Panc1 (cell line): ENCODE measurements around the gene CTNND2. TPM values are rescaled to one million over a fixed set of nuclear protein-coding genes. Genes with fewer than 3 reads are reported as not detected.

Experiments used
- ATAC-seq: fragments of 200-7000 bp; cut with Tn5 transposase; 2 replicates; pipeline ENCODE4 v1.9.1; 2020; ENCODE audit warnings: mild to moderate bottlenecking, moderate library complexity
- BruUV-seq: library from RNA; stranded (reverse); fragments of 400-500 nt; replicated peaks from 2 replicates; lab custom pipeline; 2021; lab: Mats Ljungman, UMichigan
- CTCF ChIA-PET: fragments of 300-600 bp; sonication (Branson Sonifier 250); formaldehyde crosslinking; loops from one replicate; lab custom pipeline; 2022; ENCODE audit warnings: antibody characterized with exemption; lab: Charles Lee
- POLR2A ChIA-PET: fragments of 300-600 bp; sonication (Branson Sonifier 250); formaldehyde crosslinking; loops from one replicate; lab custom pipeline; 2022; ENCODE audit warnings: antibody characterized with exemption; lab: Charles Lee
- DNase-seq: peaks from one replicate; pipeline ENCODE4 v3.0.0-alpha.2; 2010; ENCODE audit warnings: low read depth, low spot score
- H3K27ac ChIP-seq: 2 replicates; pipeline ENCODE4 v1.5.1; 2011; ENCODE audit warnings: mild to moderate bottlenecking, low read length, inconsistent platforms
- H3K27me3 ChIP-seq: fragments of 200-500 bp; sonication (Bioruptor generic); 2 replicates; pipeline ENCODE4 v1.6.0; 2014; ENCODE audit warnings: low read length, inconsistent platforms; ENCODE audit not compliant: control insufficient read depth, insufficient read depth
- H3K36me3 ChIP-seq: fragments of 200-500 bp; sonication (Bioruptor generic); 2 replicates; pipeline ENCODE4 v1.5.1; 2014; ENCODE audit warnings: inconsistent platforms, mild to moderate bottlenecking, low read length, moderate library complexity; ENCODE audit not compliant: control insufficient read depth, insufficient read depth
- H3K4me1 ChIP-seq: 2 replicates; pipeline ENCODE4 v1.5.1; 2011; ENCODE audit warnings: inconsistent platforms, mild to moderate bottlenecking, low read length, moderate library complexity; ENCODE audit not compliant: control insufficient read depth, insufficient read depth
- H3K4me3 ChIP-seq, 2 experiments: 2 replicates each; pipeline ENCODE4 v1.5.1; 2011 to 2012; ENCODE audit warnings: low read depth in 2 of 2, low read length in 2 of 2, mild to moderate bottlenecking in 2 of 2, inconsistent platforms in 1 of 2, moderate library complexity in 1 of 2
- H3K9me3 ChIP-seq: fragments of 200-500 bp; sonication (Bioruptor generic); 2 replicates; pipeline ENCODE4 v1.5.1; 2014; ENCODE audit warnings: low read depth, mild to moderate bottlenecking, inconsistent platforms, low read length, moderate library complexity; ENCODE audit not compliant: control insufficient read depth, insufficient read depth
- POLR2AphosphoS5 ChIP-seq: IDR thresholded peaks from 2 replicates; pipeline ENCODE4 v1.6.1; 2012; ENCODE audit warnings: mild to moderate bottlenecking, low read depth, low read length, moderate library complexity
- SIN3A ChIP-seq: IDR thresholded peaks from 2 replicates; pipeline ENCODE4 v1.6.1; 2012; ENCODE audit warnings: low read depth, mild to moderate bottlenecking, low read length, moderate library complexity, borderline replicate concordance; ENCODE audit not compliant: insufficient read depth
- TCF7L2 ChIP-seq: IDR thresholded peaks from 2 replicates; pipeline ENCODE4 v1.6.1; 2011; ENCODE audit warnings: mild to moderate bottlenecking, low read depth, low read length, inconsistent platforms
- in situ Hi-C: cut with HindIII; loops from 2 replicates; pipeline ENCODE4 v1.10.0; 2016; ENCODE audit warnings: low sequenced_read_pairs, low pct_unique_long_range_greater_than_20kb
- intact Hi-C: fragments of 100-400 bp; cut with micrococcal nuclease; formaldehyde crosslinking; loops from one replicate; pipeline ENCODE4 v1.10.0; 2022; ENCODE audit not compliant: unreplicated experiment
- total RNA-seq: library from RNA; stranded (reverse); gene quantifications from one replicate; pipeline ENCODE4 v1.2.1, GENCODE V29; 2021; ENCODE audit not compliant: unreplicated experiment
- TF ChIP-seq, protein P1 (sequence below), 2 experiments: IDR thresholded peaks; 2 replicates each; pipeline ENCODE4 v1.6.1; 2011 to 2012; ENCODE audit warnings: low read depth in 2 of 2, control low read depth in 1 of 2, low read length in 1 of 2, mild to moderate bottlenecking in 1 of 2, moderate library complexity in 1 of 2; ENCODE audit not compliant: insufficient read depth in 1 of 2
- TF ChIP-seq, protein P2 (sequence below): fragments of 450-650 bp; IDR thresholded peaks from 2 replicates; pipeline ENCODE4 v1.5.1; 2017; ENCODE audit warnings: mild to moderate bottlenecking

CTNND2 gene
- total RNA-seq, 1 experiment from 2014 or later: 1.0 TPM

DNA sequence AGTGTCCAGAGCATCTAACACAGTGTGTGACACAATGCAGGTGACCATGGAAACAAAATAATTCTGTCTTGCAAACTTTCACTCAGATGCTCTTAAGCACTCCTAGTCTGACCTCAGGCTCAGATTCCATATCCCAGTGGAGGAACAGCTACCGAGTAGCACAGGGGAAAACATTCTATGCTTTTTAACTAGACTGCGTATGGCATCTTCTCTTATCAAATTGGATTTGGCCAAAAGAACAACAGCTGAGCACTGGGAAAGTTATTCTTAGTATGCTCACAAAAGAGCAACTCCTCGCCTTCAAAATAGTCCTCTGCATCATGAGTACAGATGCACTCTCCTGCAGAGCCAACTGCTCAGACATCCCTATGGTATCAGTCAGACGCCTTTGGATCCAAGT, 615.0 kb downstream of the CTNND2 start:
- H3K27me3 ChIP-seq: no peaks in the 10 kb centered on the region
- ATAC-seq: no peak
- no peaks in the 10 kb centered on the region for H3K4me1 ChIP-seq
- ChIA-PET CTCF (interaction anchor here (0.6 kb wide), 1 partner anchor 926 kb away, joined by 4 read pairs; no protein-coding TSS in a partner anchor), POLR2A (no interaction called here)
- no peak for DNase-seq
- H3K27ac ChIP-seq: no peak overlapping the region
- TF ChIP-seq SIN3A (no peak), TCF7L2 (no peak), POLR2AphosphoS5 (no peak)
- TF ChIP-seq, protein P1, sequence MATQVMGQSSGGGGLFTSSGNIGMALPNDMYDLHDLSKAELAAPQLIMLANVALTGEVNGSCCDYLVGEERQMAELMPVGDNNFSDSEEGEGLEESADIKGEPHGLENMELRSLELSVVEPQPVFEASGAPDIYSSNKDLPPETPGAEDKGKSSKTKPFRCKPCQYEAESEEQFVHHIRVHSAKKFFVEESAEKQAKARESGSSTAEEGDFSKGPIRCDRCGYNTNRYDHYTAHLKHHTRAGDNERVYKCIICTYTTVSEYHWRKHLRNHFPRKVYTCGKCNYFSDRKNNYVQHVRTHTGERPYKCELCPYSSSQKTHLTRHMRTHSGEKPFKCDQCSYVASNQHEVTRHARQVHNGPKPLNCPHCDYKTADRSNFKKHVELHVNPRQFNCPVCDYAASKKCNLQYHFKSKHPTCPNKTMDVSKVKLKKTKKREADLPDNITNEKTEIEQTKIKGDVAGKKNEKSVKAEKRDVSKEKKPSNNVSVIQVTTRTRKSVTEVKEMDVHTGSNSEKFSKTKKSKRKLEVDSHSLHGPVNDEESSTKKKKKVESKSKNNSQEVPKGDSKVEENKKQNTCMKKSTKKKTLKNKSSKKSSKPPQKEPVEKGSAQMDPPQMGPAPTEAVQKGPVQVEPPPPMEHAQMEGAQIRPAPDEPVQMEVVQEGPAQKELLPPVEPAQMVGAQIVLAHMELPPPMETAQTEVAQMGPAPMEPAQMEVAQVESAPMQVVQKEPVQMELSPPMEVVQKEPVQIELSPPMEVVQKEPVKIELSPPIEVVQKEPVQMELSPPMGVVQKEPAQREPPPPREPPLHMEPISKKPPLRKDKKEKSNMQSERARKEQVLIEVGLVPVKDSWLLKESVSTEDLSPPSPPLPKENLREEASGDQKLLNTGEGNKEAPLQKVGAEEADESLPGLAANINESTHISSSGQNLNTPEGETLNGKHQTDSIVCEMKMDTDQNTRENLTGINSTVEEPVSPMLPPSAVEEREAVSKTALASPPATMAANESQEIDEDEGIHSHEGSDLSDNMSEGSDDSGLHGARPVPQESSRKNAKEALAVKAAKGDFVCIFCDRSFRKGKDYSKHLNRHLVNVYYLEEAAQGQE (IDR thresholded peaks at IDR 0.05; ENCODE audit: insufficient read depth in 1 of 2, low read depth in 2 of 2, low read length in 1 of 2): no peak
- TF ChIP-seq, protein P2, sequence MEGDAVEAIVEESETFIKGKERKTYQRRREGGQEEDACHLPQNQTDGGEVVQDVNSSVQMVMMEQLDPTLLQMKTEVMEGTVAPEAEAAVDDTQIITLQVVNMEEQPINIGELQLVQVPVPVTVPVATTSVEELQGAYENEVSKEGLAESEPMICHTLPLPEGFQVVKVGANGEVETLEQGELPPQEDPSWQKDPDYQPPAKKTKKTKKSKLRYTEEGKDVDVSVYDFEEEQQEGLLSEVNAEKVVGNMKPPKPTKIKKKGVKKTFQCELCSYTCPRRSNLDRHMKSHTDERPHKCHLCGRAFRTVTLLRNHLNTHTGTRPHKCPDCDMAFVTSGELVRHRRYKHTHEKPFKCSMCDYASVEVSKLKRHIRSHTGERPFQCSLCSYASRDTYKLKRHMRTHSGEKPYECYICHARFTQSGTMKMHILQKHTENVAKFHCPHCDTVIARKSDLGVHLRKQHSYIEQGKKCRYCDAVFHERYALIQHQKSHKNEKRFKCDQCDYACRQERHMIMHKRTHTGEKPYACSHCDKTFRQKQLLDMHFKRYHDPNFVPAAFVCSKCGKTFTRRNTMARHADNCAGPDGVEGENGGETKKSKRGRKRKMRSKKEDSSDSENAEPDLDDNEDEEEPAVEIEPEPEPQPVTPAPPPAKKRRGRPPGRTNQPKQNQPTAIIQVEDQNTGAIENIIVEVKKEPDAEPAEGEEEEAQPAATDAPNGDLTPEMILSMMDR: no peak
- H3K36me3 ChIP-seq: no peaks in the 10 kb centered on the region
- intact Hi-C loops (no loop called here), in situ Hi-C loops (no loop called here)
- BruUV-seq: no TSS peak
- no peak overlapping the region for H3K4me3 ChIP-seq
- no peaks in the 10 kb centered on the region for H3K9me3 ChIP-seq

DNA sequence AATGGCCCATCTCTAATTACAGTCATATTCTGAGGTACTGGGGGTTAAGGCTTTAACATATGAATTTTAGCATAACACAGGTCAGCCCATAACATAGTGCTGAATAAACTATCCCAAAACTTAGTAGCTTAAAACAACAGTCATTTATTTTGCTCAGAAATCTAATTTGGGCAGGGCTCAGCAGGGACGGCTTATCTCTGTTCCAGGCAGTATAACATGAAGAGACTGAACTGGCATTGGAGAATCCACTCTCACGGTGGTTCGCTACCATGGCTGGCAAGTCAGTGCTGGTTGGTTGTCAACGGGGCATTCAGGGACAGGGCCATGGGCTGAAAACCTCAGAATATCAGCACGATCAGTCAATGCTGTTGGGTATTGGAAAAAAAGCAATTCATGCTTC, 622.4 kb downstream of the CTNND2 start:
- ATAC-seq: no peak
- BruUV-seq: no TSS peak
- H3K27ac ChIP-seq: no peak overlapping the region
- no peak overlapping the region for H3K4me3 ChIP-seq
- H3K9me3 ChIP-seq: no peaks in the 10 kb centered on the region
- no peaks in the 10 kb centered on the region for H3K27me3 ChIP-seq
- no peak for DNase-seq
- TF ChIP-seq, protein P1 (IDR thresholded peaks at IDR 0.05; ENCODE audit: insufficient read depth in 1 of 2, low read depth in 2 of 2, low read length in 1 of 2): no peak
- TF ChIP-seq TCF7L2 (no peak), POLR2AphosphoS5 (no peak), SIN3A (no peak)
- TF ChIP-seq, protein P2: no peak
- CTCF ChIA-PET: no interaction called here
- H3K4me1 ChIP-seq: no peaks in the 10 kb centered on the region
- in situ Hi-C loops (no loop called here), intact Hi-C loops (no loop called here)
- POLR2A ChIA-PET: no interaction called here
- no peaks in the 10 kb centered on the region for H3K36me3 ChIP-seq
